HG02610 (cell line): Measurements from ENCODE around the gene PCED1B.

Experiments
- ATAC-seq: cut with Tn5 transposase; IDR thresholded peaks from one replicate; pipeline ENCODE4 v1.9.1; 2021; ENCODE audit warnings: mild to moderate bottlenecking, moderate library complexity; ENCODE audit not compliant: unreplicated experiment

PCED1B gene

GRCh38 chr12:47067771-47068431, 11.5 kb upstream of the PCED1B start:
- no peak for ATAC-seq

GRCh38 chr12:47068539-47068938, 10.9 kb upstream of the PCED1B start:
- no peak for ATAC-seq

GRCh38 chr12:47070310-47070709, 9.1 kb upstream of the PCED1B start:
- ATAC-seq: no peak

GRCh38 chr12:47071241-47071852, 8.1 kb upstream of the PCED1B start:
- no peak for ATAC-seq

GRCh38 chr12:47073951-47074350, 5.5 kb upstream of the PCED1B start:
- ATAC-seq: no peak

- no peak for ATAC-seq
These were observed 4.7 kb upstream of the PCED1B start for GRCh38 chr12:47074757-47075156.

- no peak for ATAC-seq
These were observed 4.0 kb upstream of the PCED1B start for GRCh38 chr12:47075192-47076084.

- ATAC-seq: no peak
These were observed 2.0 kb upstream of the PCED1B start for GRCh38 chr12:47077206-47078085.

GRCh38 chr12:47078086-47078395, 1.4 kb upstream of the PCED1B start:
- ATAC-seq: no peak

GRCh38 chr12:47078733-47079467, 521 bp upstream of the PCED1B start:
- no peak for ATAC-seq

GRCh38 chr12:47079981-47080724, 732 bp downstream of the PCED1B start:
- no peak for ATAC-seq

GRCh38 chr12:47080725-47081502, 1.5 kb downstream of the PCED1B start:
- no peak for ATAC-seq

- no peak for ATAC-seq
These were observed 2.9 kb downstream of the PCED1B start for GRCh38 chr12:47082283-47082682.

GRCh38 chr12:47082796-47083621, 3.6 kb downstream of the PCED1B start:
- no peak for ATAC-seq

- ATAC-seq: no peak
These were observed 4.8 kb downstream of the PCED1B start for GRCh38 chr12:47084172-47084571.

GRCh38 chr12:47085815-47086252, 6.4 kb downstream of the PCED1B start:
- no peak for ATAC-seq

- ATAC-seq: no peak
These were observed 7.8 kb downstream of the PCED1B start for GRCh38 chr12:47087088-47087688.
